Endothelial cell (in vitro differentiated cells): Measurements from ENCODE around the gene C1QTNF6. TPM values are rescaled to one million over a fixed set of nuclear protein-coding genes. Genes with fewer than 3 reads are reported as not detected.
A peak's percentile ranks its signal among the peaks of the same experiment; 100 is the strongest.

Experiments
- DNase-seq: peaks from one replicate; pipeline ENCODE4 v3.0.0; 2021; ENCODE audit warnings: low spot score
- H3K27ac Mint-ChIP-seq: one replicate; pipeline ENCODE4 v1.8.0; 2021; ENCODE audit warnings: mixed read lengths, inconsistent platforms; ENCODE audit not compliant: unreplicated experiment
- H3K27me3 Mint-ChIP-seq: one replicate; pipeline ENCODE4 v1.8.0; 2021; ENCODE audit warnings: mild to moderate bottlenecking, moderate library complexity, mixed read lengths, inconsistent platforms; ENCODE audit not compliant: unreplicated experiment
- H3K36me3 Mint-ChIP-seq: one replicate; pipeline ENCODE4 v1.8.0; 2021; ENCODE audit warnings: mild to moderate bottlenecking, low read depth, mixed read lengths, inconsistent platforms; ENCODE audit not compliant: unreplicated experiment
- H3K4me1 Mint-ChIP-seq: one replicate; pipeline ENCODE4 v1.8.0; 2021; ENCODE audit warnings: mild to moderate bottlenecking, mixed read lengths, inconsistent platforms; ENCODE audit not compliant: unreplicated experiment
- H3K4me3 Mint-ChIP-seq: one replicate; pipeline ENCODE4 v1.8.0; 2021; ENCODE audit warnings: mild to moderate bottlenecking, mixed read lengths, inconsistent platforms; ENCODE audit not compliant: unreplicated experiment
- H3K9me3 Mint-ChIP-seq: one replicate; pipeline ENCODE4 v1.8.0; 2021; ENCODE audit warnings: mixed read lengths, inconsistent platforms; ENCODE audit not compliant: unreplicated experiment
- CTCF ChIP-seq: fragments of 200-600 bp; sonication (generic); IDR thresholded peaks from one replicate; pipeline ENCODE4 v1.5.0; 2021; ENCODE audit warnings: antibody characterized with exemption; ENCODE audit not compliant: unreplicated experiment
- total RNA-seq: library from RNA; stranded (reverse); fragmentation: NEBNext Ultra II Directional; extraction: Animal tissue kit (Norgen Biotek cat#: 25700); gene quantifications from one replicate; pipeline ENCODE4 v1.2.1, GENCODE V29; 2021; ENCODE audit not compliant: unreplicated experiment

C1QTNF6 gene
- total RNA-seq, 1 donor from 2014 or later, result 32.7 TPM

GRCh38 chr22:37177755-37178154, 10.3 kb downstream of the C1QTNF6 start:
- no peak for TF ChIP-seq CTCF
- no peaks in the 10 kb centered on the region for H3K9me3 Mint-ChIP-seq
- H3K27me3 Mint-ChIP-seq, result peaks cover 10% of the 10 kb centered on the region
- H3K27ac Mint-ChIP-seq, result no peak overlapping the region
- H3K36me3 Mint-ChIP-seq, result peaks cover 5% of the 10 kb centered on the region
- no peak overlapping the region for H3K4me3 Mint-ChIP-seq
- no peaks in the 10 kb centered on the region for H3K4me1 Mint-ChIP-seq
- DNase-seq, result no peak

GRCh38 chr22:37177221-37177620, 10.8 kb downstream of the C1QTNF6 start:
- no peaks in the 10 kb centered on the region for H3K4me1 Mint-ChIP-seq
- no peak for DNase-seq
- no peak overlapping the region for H3K27ac Mint-ChIP-seq
- H3K36me3 Mint-ChIP-seq, result peaks cover 5% of the 10 kb centered on the region
- peaks cover 10% of the 10 kb centered on the region for H3K27me3 Mint-ChIP-seq
- no peak overlapping the region for H3K4me3 Mint-ChIP-seq
- H3K9me3 Mint-ChIP-seq, result no peaks in the 10 kb centered on the region
- no peak for TF ChIP-seq CTCF

- Mint-ChIP-seq H3K9me3 (no peaks in the 10 kb centered on the region), H3K4me3 (no peak overlapping the region), H3K36me3 (peaks cover under 1% of the 10 kb centered on the region), H3K4me1 (no peaks in the 10 kb centered on the region), H3K27ac (peak overlapping the region; percentile 38), H3K27me3 (peaks cover 10% of the 10 kb centered on the region)
- TF ChIP-seq CTCF, result no peak
- DNase-seq, result no peak
Observed at GRCh38 chr22:37176464-37177061, 11.5 kb downstream of the C1QTNF6 start.

- H3K27ac Mint-ChIP-seq, result no peak overlapping the region
- no peak for TF ChIP-seq CTCF
- no peak overlapping the region for H3K4me3 Mint-ChIP-seq
- no peaks in the 10 kb centered on the region for H3K9me3 Mint-ChIP-seq
- no peak for DNase-seq
- no peaks in the 10 kb centered on the region for H3K4me1 Mint-ChIP-seq
- H3K27me3 Mint-ChIP-seq, result peaks cover 10% of the 10 kb centered on the region
- H3K36me3 Mint-ChIP-seq, result no peaks in the 10 kb centered on the region
Observed at GRCh38 chr22:37175414-37176281, 12.4 kb downstream of the C1QTNF6 start.

- H3K27ac Mint-ChIP-seq, result no peak overlapping the region
- no peak for DNase-seq
- no peak for TF ChIP-seq CTCF
- no peaks in the 10 kb centered on the region for H3K4me1 Mint-ChIP-seq
- H3K27me3 Mint-ChIP-seq, result peaks cover 10% of the 10 kb centered on the region
- no peak overlapping the region for H3K4me3 Mint-ChIP-seq
- H3K9me3 Mint-ChIP-seq, result no peaks in the 10 kb centered on the region
- no peaks in the 10 kb centered on the region for H3K36me3 Mint-ChIP-seq
Observed at GRCh38 chr22:37174964-37175363, 13.1 kb downstream of the C1QTNF6 start.
